ENCODE data around the gene PDGFC.
"Not testable (repeated sequence)": the region's sequence is repeated elsewhere in the genome, so short reads cannot be mapped to it uniquely, and the experiment has no call there.

The PDGFC gene

DNA sequence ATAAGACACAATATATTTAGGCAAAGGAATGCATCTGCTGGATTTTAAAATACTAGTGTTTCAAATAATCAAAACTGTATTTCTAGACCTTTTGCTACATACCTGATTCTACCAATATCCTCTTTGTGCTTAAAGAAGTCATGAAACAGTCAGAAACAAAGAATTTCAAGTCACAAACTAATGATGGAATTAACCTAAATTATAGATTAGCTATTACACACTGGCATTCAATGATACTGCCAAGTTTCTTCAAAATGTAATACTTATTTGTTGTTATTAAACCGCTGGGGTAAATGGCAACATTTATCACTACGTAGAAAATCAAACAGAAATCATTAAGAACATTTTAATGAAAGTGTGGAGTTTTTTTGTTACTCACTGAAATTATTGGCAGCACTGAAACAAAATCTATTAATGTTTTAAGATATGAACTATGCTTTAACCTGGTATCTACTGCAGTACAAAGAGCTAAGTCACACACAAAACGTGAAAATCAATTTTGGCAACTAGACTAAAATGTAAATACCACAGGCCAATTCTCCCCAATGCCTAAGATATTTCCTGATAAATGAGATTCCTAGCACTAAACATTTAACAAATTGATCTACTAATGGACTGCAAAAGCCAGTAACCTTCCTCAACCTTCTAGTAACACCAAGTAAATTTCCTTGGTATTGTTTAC, 19.4 kb downstream of the PDGFC start:
- no peak for DNase-seq (ENCODE audit: extremely low read depth in 1 of 2, low read depth in 1 of 2)

DNA sequence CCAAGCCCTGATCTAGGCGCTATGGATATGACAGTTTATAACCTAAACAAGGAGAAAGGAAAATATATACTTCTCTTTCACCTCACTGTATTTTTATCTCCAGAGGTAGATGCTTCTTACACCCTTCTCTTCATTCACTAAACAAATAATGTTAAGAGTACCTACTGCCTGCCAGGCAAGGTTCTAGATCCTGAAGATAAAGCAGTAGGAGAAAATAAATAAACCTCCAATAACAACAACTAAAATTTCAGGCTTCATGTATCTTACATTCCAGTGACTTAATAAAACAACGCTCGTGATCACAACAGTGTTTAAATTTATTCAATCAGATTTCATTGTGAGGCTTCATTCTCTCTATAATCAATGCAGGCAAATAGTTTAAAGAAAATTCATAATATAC, 20.7 kb downstream of the PDGFC start:
- DNase-seq (ENCODE audit: extremely low read depth in 1 of 2, low read depth in 1 of 2) = no peak

DNA sequence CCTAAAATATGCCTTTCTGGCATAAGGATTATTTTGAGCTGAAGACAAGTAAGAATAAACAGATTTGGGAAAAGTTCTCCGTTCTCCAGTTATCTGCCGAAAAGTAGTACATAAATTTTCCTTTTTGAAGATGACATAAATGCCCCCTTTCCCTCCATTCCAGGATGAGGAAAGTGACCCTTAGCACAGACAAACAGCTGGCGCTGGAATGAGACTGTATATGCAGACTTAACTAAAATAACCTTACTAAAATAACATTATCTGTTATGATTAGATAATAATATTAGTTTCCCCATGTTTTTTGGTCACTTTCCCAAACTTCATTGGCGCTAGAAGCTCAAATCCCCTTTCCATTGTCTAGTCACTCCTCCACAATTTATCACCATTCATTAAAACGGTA, 21.5 kb downstream of the PDGFC start:
- DNase-seq (ENCODE audit: extremely low read depth in 1 of 2, low read depth in 1 of 2) = no peak

DNA sequence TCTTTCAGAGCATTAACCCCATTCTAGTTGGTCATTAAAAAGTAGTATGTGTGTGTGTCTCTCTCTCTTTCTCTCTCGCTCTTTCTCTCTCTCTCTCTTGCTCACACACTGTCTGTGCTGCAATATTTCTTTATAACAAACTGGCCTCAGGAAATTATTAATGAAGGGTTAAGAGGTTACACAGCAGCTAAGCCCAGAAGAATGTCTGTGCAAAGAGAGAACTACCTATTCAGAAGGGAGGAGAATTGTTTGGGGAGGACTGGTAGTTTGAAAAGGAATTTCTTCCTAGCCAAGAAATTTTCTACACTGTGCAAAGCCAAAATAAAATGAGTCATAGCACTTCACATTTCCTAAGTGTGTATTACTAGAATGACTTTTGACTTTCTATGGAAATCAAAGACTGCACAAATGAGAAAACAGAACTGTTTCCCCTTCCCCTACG, 22.2 kb downstream of the PDGFC start:
- no peak for DNase-seq (ENCODE audit: extremely low read depth in 1 of 2, low read depth in 1 of 2)

DNA sequence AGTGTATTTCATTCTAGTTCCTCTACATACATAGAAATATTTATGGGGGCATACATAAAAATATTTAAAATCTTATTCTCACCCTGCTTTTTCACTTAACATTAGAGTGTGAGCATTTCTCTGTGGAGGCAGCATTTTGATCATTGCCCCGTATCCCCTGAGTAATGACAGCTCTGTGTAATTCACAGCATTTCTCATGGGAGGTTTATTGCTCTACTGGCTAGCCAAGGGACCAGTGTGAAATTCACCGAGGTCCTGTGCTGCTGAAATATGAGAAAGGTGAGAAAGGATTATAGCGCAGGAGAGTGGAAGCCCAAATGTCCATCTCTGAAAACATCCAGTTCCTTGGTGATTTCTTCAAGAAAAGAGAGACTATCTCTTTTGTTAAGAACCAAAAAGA, 22.9 kb downstream of the PDGFC start:
- no peak for DNase-seq (ENCODE audit: extremely low read depth in 1 of 2, low read depth in 1 of 2)

DNA sequence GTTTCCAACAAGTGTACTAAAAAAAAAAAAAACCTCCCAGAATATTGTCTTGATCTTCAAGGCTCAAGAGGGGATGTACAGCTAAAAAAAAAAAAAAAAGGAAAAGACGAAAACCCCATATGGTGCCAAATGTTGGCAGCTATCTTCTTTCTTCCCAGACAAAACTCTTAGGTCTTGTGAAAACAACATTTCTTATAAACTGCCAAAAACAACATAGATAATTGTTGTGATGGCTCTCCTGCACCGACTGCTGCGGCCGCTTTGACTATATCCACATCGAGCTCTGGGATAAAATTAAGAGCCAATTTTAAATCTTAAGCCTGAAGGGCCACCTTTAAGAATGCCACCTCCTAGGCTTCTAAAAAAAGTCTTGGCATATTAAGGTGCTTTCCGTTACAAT, 23.5 kb downstream of the PDGFC start:
- no peak for DNase-seq (ENCODE audit: extremely low read depth in 1 of 2, low read depth in 1 of 2)

DNA sequence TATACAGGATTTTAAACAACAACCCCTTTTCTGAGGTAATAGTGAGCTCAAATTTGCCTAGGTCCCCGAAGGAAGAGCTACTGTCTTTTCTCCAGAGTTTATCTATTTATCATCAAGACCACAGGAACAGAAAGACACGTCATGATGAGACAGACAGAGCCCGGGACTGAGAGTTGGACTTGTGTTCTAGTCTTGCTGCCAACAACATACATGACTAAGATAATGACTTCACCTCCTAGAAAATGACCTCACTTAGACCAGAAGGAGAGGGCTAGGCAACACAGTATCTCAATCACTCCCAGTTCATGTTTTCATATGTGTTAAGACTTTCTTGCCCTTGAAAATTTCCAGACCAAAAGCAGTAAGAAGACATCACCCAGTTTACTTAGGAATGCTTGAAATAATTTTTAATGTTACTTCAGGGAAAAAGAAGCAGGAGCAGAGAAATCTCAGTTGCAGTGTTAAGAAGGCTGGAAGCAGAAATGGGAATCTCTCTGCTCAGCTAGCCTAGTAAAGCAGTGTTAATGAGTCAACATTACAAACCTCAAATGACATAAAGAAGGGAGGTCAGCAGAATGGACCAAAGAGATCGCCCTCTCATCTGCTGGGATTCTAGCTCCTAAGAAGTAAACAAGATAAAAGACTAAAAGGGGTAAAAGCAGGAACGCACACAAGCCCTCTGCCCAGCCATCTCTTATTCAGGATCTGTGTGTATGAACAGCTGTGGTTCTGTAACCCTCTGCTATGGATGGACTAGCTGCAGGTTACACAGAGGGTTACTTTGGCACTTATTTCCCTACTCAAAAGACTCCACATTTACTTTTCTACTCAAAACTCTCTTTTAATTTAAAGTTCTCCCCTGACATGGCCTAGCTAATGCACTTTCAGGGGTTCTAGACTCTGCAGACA, 24.8 kb downstream of the PDGFC start:
- no peak for DNase-seq (ENCODE audit: extremely low read depth in 1 of 2, low read depth in 1 of 2)

DNA sequence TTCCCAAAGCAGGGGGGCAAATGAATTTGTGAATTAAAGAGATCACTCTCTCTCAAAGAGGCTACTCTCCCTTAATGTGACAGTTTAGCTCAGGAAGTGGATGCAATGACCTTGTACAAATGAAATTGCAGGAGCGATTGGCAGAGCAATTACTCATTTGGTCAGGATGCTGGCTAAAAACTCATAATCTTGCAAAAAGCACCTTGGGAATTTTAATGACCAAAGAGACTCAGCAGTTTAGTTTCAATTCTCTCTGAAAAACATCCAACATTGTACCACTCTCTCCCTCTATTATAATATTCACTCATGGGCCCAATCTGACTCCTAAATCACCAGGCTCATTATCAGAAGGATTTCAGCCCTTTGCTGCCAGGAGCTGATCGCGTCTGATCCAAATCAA, 26.1 kb downstream of the PDGFC start:
- DNase-seq (ENCODE audit: extremely low read depth in 1 of 2, low read depth in 1 of 2) = no peak

DNA sequence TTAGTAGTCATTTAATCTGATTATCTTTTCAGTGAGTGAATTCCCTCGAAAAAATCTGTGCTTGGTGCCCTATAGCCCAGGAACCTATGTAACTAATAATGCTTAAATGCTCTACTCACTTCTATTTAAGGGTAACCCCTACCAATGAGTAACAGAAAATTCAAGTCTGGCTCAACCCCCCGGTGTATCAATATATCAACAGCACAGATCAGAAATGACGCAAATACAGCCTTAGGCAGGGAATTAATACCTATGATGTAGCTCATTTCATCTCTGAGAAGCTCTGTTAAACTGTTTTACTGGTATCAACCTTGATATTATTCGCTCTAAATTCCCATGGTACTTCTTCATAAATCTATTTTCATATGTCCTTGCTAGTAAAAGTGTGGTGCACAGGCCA, 28.6 kb downstream of the PDGFC start:
- DNase-seq (ENCODE audit: extremely low read depth in 1 of 2, low read depth in 1 of 2) = no peak

DNA sequence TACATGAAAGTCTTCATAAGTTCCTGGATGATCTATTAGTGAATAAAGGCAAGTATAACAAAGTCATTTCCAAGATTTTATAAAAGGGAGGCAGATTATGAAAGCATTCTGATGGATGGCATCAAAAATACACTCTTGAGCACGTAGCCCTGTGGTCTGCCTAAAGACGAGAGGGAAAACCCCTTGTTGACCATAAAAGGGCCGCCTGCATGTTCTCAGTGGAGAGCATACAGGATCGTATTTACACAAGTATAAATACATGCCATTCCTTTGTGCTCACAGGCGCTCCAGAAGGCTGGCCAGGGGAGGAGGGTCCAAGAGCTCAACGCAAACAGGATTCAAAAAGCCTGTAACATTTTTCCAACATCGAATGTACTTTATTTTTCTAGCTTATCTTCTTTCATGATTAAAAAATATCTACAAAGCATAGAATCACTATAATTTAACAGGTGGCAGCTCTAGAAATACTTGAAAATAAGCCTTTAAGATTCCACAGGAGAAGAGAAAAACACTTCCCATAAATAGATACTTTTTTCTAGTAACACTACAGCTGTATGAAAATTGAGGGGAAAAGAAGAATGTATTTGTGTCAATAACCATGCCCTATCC, 29.6 kb downstream of the PDGFC start:
- DNase-seq (ENCODE audit: extremely low read depth in 1 of 2, low read depth in 1 of 2) = no peak

DNA sequence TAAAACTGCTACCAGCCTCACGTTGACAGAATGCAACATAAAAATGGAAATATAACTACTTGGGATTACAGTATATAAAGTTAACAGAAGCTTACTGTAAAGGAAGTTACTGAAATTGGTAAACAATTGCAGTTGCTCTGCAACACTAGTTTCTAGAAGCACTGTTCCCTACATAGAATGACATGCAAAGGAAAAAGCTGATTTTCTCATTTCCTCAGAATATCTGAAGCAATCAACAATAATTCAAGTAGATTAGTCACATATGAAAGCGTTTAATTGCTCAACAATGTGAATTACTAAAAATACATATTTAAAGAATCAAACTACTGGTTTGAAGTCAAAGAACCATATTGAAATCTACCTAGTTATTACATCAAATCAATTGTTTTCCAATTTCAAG, 31.8 kb downstream of the PDGFC start:
- no peak for DNase-seq (ENCODE audit: extremely low read depth in 1 of 2, low read depth in 1 of 2)

DNA sequence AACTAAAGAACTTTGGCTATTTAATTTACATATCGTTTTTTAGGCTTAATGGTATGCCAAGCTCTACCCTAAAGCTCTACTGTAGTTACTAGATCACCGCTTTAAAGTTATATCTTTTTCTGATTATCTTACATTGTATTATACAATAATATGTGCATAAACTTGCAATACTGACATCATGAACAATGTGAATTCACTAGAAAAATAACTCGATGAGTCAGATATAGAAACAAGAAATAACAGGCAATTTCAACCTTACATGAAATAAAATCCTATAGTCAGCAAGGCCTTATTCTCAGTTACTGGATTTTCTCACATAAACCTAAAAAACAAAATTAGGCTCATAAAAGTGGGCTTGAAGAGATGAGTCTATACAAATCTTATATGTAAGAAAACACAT, 32.5 kb downstream of the PDGFC start:
- no peak for DNase-seq (ENCODE audit: extremely low read depth in 1 of 2, low read depth in 1 of 2)

DNA sequence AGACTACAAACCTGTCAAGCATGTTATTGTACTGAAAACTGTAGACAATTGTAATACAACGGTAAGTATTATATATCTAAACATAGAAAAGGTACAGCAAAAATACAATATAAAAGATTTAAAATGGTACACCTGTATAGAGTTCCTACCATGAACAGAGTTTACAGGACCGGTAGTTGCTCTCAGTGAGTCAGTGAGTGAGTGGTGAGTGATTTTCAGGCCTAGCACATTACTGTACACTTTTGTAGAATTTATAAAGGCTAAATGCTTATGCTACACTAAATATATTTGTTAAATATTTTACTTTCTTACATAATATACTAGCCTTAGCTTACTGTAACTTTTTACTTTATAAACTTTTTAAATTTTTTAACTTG, 37.4 kb downstream of the PDGFC start:
- no peak for DNase-seq (ENCODE audit: extremely low read depth in 1 of 2, low read depth in 1 of 2)

DNA sequence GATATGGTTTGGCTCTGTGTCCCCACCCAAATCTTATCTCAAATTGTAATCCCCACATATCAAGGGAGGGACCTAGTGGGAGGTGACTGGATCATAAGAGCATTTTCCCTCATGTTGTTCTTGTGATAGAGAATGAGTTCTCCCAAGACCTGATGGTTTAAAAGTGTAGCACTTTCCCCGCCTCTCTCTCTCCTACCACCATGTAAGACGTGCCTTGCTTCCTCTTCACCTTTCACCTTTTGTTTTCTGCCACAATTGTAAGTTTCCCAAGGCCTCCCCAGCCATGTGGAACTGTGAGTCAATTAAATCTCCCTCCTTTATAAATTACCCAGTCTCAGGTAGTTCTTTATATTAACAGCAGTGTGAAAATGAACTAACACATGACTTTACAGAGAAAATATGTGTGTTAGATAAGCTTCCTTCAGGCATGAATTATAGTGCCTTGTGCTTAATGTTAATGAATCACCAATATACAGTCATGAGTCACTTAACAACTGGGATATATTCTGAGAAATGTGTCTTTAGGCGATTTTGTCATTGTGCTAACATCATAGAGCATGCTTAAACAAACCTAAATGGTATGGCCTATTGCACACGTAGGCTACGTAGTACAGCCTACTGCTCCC, 37.9 kb downstream of the PDGFC start:
- DNase-seq (ENCODE audit: extremely low read depth in 1 of 2, low read depth in 1 of 2) = no peak

DNA sequence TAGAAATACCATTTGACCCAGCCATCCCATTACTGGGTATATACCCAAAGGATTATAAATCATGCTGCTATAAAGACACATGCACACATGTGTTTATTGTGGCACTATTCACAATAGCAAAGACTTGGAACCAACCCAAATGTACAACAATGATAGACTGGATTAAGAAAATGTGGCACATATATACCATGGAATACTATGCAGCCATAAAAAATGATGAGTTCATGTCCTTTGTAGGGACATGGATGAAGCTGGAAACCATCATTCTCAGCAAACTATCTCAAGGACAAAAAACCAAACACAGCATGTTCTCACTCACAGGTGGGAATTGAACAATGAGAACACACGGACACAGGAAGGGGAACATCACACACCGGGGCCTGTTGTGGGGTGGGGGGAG, 39.2 kb downstream of the PDGFC start:
- DNase-seq (ENCODE audit: extremely low read depth in 1 of 2, low read depth in 1 of 2) = not testable (repeated sequence)

DNA sequence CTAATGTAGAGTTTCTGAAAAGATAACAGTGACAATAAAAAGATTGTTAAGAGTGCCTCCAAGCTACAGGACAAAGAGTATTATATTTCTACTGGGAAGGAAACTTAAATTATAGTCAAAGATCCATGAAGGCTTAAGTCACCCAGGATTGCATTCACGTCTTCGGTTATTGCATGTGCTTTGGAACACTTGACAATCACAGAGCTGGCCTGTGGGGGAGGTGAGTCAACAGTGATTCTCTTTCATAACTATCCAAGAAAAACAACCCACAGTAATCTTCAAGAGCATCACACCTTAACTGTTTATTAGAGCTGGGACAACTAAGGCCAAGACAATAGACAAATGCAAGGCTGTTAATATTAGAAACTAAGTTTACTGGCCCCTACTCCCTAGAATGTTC, 40.3 kb downstream of the PDGFC start:
- no peak for DNase-seq (ENCODE audit: extremely low read depth in 1 of 2, low read depth in 1 of 2)

DNA sequence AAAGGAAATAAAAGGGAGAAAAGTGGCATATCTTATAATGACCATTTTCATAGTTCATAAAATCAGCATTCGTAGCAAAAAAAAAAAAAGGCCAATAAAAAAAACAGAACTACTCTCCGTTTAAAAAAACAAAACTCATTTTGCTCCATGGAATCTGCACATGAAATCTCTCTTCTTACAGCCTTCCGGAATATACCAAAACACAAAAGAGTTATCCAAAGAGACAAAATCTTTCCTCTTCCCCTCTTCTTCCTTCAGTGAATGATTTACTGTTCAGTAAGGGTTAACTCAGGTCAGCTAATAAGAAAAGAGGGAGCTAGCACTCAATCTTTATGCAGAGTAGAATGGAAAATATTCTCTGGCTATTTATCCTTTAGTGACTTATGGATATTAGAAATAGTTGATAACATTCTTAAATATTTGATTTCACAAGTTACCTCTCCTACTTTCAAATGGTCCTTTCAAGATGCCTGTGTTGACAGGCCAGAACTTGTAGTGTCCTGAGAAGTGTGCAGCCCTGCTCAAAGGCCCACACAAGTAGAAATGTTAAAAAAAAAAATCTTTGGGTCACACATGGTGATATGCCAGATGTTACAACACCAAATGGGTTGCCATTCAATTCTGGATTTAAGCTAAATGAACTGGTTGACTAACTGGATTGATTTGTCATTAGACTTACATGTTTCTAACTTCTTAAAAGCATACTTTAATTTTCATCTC, 42.1 kb downstream of the PDGFC start:
- DNase-seq (ENCODE audit: extremely low read depth in 1 of 2, low read depth in 1 of 2) = no peak

DNA sequence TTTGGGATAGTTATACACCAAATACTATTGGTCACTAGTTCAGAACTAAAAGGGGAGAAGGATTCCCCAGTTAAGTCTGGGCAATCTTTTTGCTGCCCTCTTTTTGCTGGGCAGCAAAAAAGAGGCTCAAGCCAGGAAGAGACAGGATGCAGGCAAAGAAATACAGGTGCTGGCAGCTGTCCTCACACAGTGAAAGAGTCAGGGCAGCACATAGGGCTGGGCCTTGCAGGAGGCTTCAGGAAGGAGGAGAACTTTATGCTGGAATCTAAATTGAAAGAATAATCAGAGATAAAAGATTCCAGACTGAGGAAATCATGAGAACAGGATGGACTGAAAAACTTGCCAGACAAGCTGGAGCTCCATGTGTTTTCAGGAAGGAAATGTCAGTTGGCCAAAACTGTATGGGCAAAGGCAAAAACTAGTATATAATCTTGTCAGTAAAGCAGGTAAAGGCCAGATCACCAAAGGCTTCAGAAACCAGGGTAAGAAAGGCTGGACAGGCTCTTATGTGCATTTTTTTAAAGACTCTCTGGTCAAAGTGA, 46.8 kb downstream of the PDGFC start:
- DNase-seq (ENCODE audit: extremely low read depth in 1 of 2, low read depth in 1 of 2) = no peak

DNA sequence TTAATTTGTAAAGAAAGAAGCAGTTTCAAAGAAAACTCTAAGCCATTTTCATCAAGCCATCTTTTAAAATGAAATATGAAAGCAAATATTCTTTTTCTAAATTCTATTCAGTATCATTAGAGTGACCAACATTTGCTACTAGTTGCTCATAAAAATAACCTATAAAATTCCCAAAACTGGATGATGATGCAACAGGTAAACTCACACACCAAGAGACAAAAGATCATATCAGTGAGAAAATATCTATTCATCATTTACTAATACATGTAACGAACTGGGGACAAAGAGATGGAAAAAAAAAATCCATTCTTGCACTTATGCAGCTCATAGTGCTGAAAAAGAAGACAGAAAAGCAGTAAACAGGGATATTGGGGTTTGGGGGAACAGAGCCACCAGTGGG, 48.1 kb downstream of the PDGFC start:
- no peak for DNase-seq (ENCODE audit: extremely low read depth in 1 of 2, low read depth in 1 of 2)

DNA sequence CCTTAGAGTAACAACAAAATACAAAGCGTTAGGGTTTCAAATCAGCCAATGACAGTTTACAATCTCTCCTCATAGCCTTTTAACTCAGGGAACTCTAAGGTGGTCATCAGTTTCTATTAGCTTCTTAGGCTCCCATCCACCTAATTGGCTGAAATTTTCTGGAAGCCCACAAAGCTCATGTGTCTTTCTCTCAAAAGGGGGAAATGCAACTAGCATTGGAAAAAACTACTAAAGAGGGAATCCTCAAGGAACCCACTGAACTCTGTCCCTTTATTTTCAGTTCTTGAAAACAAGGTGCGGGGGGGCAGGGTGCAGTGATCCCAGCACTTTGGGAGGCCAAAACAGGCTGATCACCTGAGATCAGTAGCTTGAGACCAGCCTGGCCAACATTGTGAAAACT, 56.4 kb downstream of the PDGFC start:
- no peak for DNase-seq (ENCODE audit: extremely low read depth in 1 of 2, low read depth in 1 of 2)

DNA sequence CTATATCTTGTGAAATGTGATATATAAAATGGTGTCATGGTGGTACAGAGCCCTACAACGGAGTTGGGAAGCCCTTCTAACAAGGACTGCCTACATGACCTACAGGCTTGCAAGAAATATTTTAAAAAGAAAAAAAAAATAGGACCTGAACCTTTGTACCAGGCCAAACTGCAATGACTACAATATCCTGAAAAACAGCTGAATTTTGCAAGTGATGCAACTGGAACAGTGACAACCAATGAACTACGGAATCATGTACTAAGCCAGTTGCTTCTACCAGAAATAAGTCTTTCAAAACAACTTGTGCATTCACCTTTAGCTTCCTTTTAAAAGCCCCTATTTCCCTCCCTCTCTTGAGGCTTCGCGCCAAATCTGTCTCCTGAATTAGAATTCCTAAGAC, 58.4 kb downstream of the PDGFC start:
- DNase-seq (ENCODE audit: extremely low read depth in 1 of 2, low read depth in 1 of 2) = no peak

All from activated CD8-positive, alpha-beta memory T cell treated with anti-CD3 and anti-CD28 coated beads for 1 hour (primary cell).